HepG2 (cell line): ENCODE results near the gene SLC22A23. TPM values are rescaled to one million over a fixed set of nuclear protein-coding genes. Genes with fewer than 3 reads are reported as not detected.

Source experiments
- CBX1 ChIP-seq: IDR thresholded peaks from one replicate; pipeline ENCODE4 v1.6.1; 2016; ENCODE audit warnings: antibody characterized with exemption, low read depth
- CBX5 ChIP-seq: sonication (generic); formaldehyde crosslinking; IDR thresholded peaks from 2 replicates; pipeline ENCODE4 v1.4.0; 2020; ENCODE audit warnings: missing genetic modification reagents, borderline replicate concordance
- ELF1 ChIP-seq: sonication (generic); formaldehyde crosslinking; IDR thresholded peaks from 2 replicates; pipeline ENCODE4 v1.4.0; 2020; ENCODE audit warnings: missing genetic modification reagents
- ELF3 ChIP-seq: IDR thresholded peaks from 2 replicates; pipeline ENCODE4 v1.6.1; 2016; ENCODE audit warnings: missing genetic modification reagents, missing compliant biosample characterization
- HDAC2 ChIP-seq: sonication (generic); formaldehyde crosslinking; IDR thresholded peaks from 2 replicates; pipeline ENCODE4 v1.4.0; 2020; ENCODE audit warnings: missing genetic modification reagents
- HMGA1 ChIP-seq: sonication (generic); formaldehyde crosslinking; conservative IDR thresholded peaks from 2 replicates; pipeline ENCODE4 v1.4.0; 2020; ENCODE audit warnings: missing genetic modification reagents
- JDP2 ChIP-seq: sonication (generic); formaldehyde crosslinking; IDR thresholded peaks from 2 replicates; pipeline ENCODE4 v1.8.1; 2022; ENCODE audit warnings: missing genetic modification reagents, borderline replicate concordance
- KAT7 ChIP-seq: IDR thresholded peaks from 2 replicates; pipeline ENCODE4 v1.6.1; 2018; ENCODE audit warnings: borderline replicate concordance, missing compliant biosample characterization
- KLF13 ChIP-seq: sonication (generic); formaldehyde crosslinking; IDR thresholded peaks from 2 replicates; pipeline ENCODE4 v1.4.0; 2020; ENCODE audit warnings: mild to moderate bottlenecking, missing genetic modification reagents
- MED1 ChIP-seq: sonication (generic); formaldehyde crosslinking; IDR thresholded peaks from 2 replicates; pipeline ENCODE4 v1.4.0; 2020; ENCODE audit warnings: missing genetic modification reagents
- MED8 ChIP-seq: sonication (generic); formaldehyde crosslinking; IDR thresholded peaks from 2 replicates; pipeline ENCODE4 v1.8.1; 2023; ENCODE audit warnings: mild to moderate bottlenecking, missing genetic modification reagents; ENCODE audit not compliant: insufficient replicate concordance
- MIER3 ChIP-seq: IDR thresholded peaks from 2 replicates; pipeline ENCODE4 v1.6.1; 2016; ENCODE audit warnings: missing compliant biosample characterization, borderline replicate concordance
- SKIL ChIP-seq: sonication (generic); formaldehyde crosslinking; IDR thresholded peaks from 2 replicates; pipeline ENCODE4 v1.8.0; 2022; ENCODE audit warnings: missing genetic modification reagents, mild to moderate bottlenecking, moderate library complexity, borderline replicate concordance
- SOX13 ChIP-seq, 3 experiments: fragments of 450-650 bp in 1 of 3; sonication (generic) in 1 of 3; formaldehyde crosslinking in 1 of 3; IDR thresholded peaks in 2 of 3; conservative IDR thresholded peaks in 1 of 3; 2 replicates each; pipeline versions ENCODE4 v1.5.0 to v1.6.1; 2016 to 2020; ENCODE audit warnings: antibody characterized with exemption in 1 of 3, mild to moderate bottlenecking in 1 of 3, missing compliant biosample characterization in 1 of 3, missing genetic modification reagents in 1 of 3, moderate library complexity in 1 of 3
- STAT5B ChIP-seq: sonication (generic); formaldehyde crosslinking; IDR thresholded peaks from 2 replicates; pipeline ENCODE4 v1.4.0; 2020; ENCODE audit warnings: missing genetic modification reagents
- TGIF2 ChIP-seq: IDR thresholded peaks from 2 replicates; pipeline ENCODE4 v1.6.1; 2016; ENCODE audit warnings: control low read depth, missing compliant biosample characterization
- ZBTB39 ChIP-seq: sonication (generic); formaldehyde crosslinking; IDR thresholded peaks from 2 replicates; pipeline ENCODE4 v1.5.0; 2020; ENCODE audit warnings: missing genetic modification reagents
- ZMAT3 ChIP-seq: sonication (generic); formaldehyde crosslinking; conservative IDR thresholded peaks from 2 replicates; pipeline ENCODE4 v1.7.0; 2021; ENCODE audit warnings: missing genetic modification reagents
- ZNF264 ChIP-seq: sonication (generic); formaldehyde crosslinking; IDR thresholded peaks from 2 replicates; pipeline ENCODE4 v1.4.0; 2020; ENCODE audit warnings: missing genetic modification reagents
- ZNF335 ChIP-seq: sonication (generic); formaldehyde crosslinking; IDR thresholded peaks from 2 replicates; pipeline ENCODE4 v1.4.0; 2020; ENCODE audit warnings: missing genetic modification reagents
- ZNF430 ChIP-seq: sonication (generic); formaldehyde crosslinking; IDR thresholded peaks from 2 replicates; pipeline ENCODE4 v1.9.0; 2021; ENCODE audit warnings: mild to moderate bottlenecking, missing genetic modification reagents
- ZNF501 ChIP-seq: sonication (generic); formaldehyde crosslinking; IDR thresholded peaks from 2 replicates; pipeline ENCODE4 v1.5.1; 2020; ENCODE audit warnings: mild to moderate bottlenecking, moderate library complexity, missing genetic modification reagents
- ZNF629 ChIP-seq: sonication (generic); formaldehyde crosslinking; conservative IDR thresholded peaks from 2 replicates; pipeline ENCODE4 v1.5.0; 2020; ENCODE audit warnings: missing genetic modification reagents
- ZZZ3 ChIP-seq: sonication (generic); formaldehyde crosslinking; IDR thresholded peaks from 2 replicates; pipeline ENCODE4 v1.4.0; 2020; ENCODE audit warnings: missing genetic modification reagents, mild to moderate bottlenecking, borderline replicate concordance
- polyA plus RNA-seq, 8 experiments: library from polyadenylated mRNA; depleted of rRNA in 3 of 8; stranded (reverse) in 7 of 8; unstranded in 1 of 8; fragments of >200 nt; fragmentation: Illumina TruSeq in 4 of 8; extraction: Trizol in 4 of 8; gene quantifications; 2 replicates each; pipeline versions ENCODE4 v1.2.1 to v1.2.3, GENCODE V29; 2011 to 2016; ENCODE audit warnings: low read depth in 4 of 8, missing spikeins in 1 of 8, mixed read lengths in 1 of 8; ENCODE audit not compliant: insufficient read depth in 1 of 8
- total RNA-seq, 5 experiments: library from RNA; depleted of rRNA; stranded (reverse); fragments of >200 nt; fragmentation: Illumina TruSeq; extraction: Trizol; gene quantifications; 2 replicates each; pipeline ENCODE4 v1.2.3, GENCODE V29; 2016; ENCODE audit warnings: low read depth in 1 of 5
- TF ChIP-seq, protein P1 (sequence below): sonication (generic); formaldehyde crosslinking; IDR thresholded peaks from 2 replicates; pipeline ENCODE4 v1.4.0; 2020; ENCODE audit warnings: missing genetic modification reagents

The SLC22A23 gene
- total and polyA plus RNA-seq, 2 of the 13 experiments (the other 11 are each of a cell fraction or from before 2014, with no cell fraction given): 11.8 to 17.5 TPM

- TF ChIP-seq ZZZ3 (CRISPR knock-in tag) (0 out of 2 replicates have a peak, but pooled peaks have one; percentile 17), TGIF2 (CRISPR knock-in tag) (no peak), ZNF430 (CRISPR knock-in tag) (no peak), HMGA1 (CRISPR knock-in tag) (no peak), ZNF501 (CRISPR knock-in tag) (no peak), KAT7 (CRISPR knock-in tag) (0 out of 2 replicates have a peak, but pooled peaks have one; percentile 5), ELF3 (0 out of 2 replicates have a peak, but pooled peaks have one; percentile 34), ZNF335 (CRISPR knock-in tag) (no peak), HDAC2 (CRISPR knock-in tag) (peak; percentile 43; the same call in 1 of the 2 replicates), KLF13 (no peak), SOX13 (IDR thresholded peaks at IDR 0.05) (no peak), SOX13 (CRISPR knock-in tag; conservative IDR thresholded peaks at IDR 0.05 in 1 of 2, IDR thresholded peaks at IDR 0.05 in 1 of 2) (peak in 1 of 2 experiments; percentile 38; a peak in 2 of 4 replicates), MED8 (no peak), CBX5 (CRISPR knock-in tag) (0 out of 2 replicates have a peak, but pooled peaks have one; percentile 21), MED1 (CRISPR knock-in tag) (peak; percentile 33), ZNF264 (no peak), JDP2 (no peak), ZNF629 (CRISPR knock-in tag) (no peak), ZBTB39 (CRISPR knock-in tag) (no peak), SKIL (CRISPR knock-in tag) (no peak), ELF1 (CRISPR knock-in tag) (no peak), ZMAT3 (CRISPR knock-in tag) (no peak; the same call in 1 of the 2 replicates), STAT5B (no peak), MIER3 (CRISPR knock-in tag) (0 out of 2 replicates have a peak, but pooled peaks have one; percentile 23), CBX1 (no peak)
- TF ChIP-seq, protein P1, sequence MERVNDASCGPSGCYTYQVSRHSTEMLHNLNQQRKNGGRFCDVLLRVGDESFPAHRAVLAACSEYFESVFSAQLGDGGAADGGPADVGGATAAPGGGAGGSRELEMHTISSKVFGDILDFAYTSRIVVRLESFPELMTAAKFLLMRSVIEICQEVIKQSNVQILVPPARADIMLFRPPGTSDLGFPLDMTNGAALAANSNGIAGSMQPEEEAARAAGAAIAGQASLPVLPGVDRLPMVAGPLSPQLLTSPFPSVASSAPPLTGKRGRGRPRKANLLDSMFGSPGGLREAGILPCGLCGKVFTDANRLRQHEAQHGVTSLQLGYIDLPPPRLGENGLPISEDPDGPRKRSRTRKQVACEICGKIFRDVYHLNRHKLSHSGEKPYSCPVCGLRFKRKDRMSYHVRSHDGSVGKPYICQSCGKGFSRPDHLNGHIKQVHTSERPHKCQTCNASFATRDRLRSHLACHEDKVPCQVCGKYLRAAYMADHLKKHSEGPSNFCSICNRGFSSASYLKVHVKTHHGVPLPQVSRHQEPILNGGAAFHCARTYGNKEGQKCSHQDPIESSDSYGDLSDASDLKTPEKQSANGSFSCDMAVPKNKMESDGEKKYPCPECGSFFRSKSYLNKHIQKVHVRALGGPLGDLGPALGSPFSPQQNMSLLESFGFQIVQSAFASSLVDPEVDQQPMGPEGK (CRISPR knock-in tag): peak; percentile 49; the same call in 1 of the 2 replicates
Observed at GRCh38 chr6:3373597-3374203, 83.2 kb downstream of the SLC22A23 start (continued).
